ENCODE measurements around the gene SLC5A11.

GRCh38 chr16:24939738-24940137 lies 94.0 kb downstream of the SLC5A11 start:
- TF ChIP-seq POLR2A (IDR thresholded peaks at IDR 0.05): no peak
- TF ChIP-seq CTCF (IDR thresholded peaks at IDR 0.05): no peak

All from body of pancreas (tissue), 4 donors.